K562 (cell line): ENCODE results near the gene NPY2R. TPM values are rescaled to one million over a fixed set of nuclear protein-coding genes. Genes with fewer than 3 reads are reported as not detected.

Experiments
- ATAC-seq: fragments of 200-7000 bp; cut with Tn5 transposase; 3 replicates; pipeline ENCODE4 v1.9.1; 2020; ENCODE audit warnings: moderate library complexity
- BruUV-seq: library from RNA; stranded (reverse); fragments of 400-500 nt; replicated peaks from 2 replicates; lab custom pipeline; 2021; lab: Mats Ljungman, UMichigan
- CTCF ChIA-PET: fragments of 300-600 bp; formaldehyde crosslinking; extraction: SDS; loops from one replicate; lab custom pipeline; 2021; ENCODE audit warnings: low intra/inter-chr PET ratio; lab: Yijun Ruan, JAX
- POLR2A ChIA-PET: fragments of 300-600, 350-650 bp; sonication (Branson Sonifier 250); formaldehyde crosslinking; extraction: SDS; loops from one replicate; lab custom pipeline; 2021; ENCODE audit warnings: antibody characterized with exemption, inconsistent platforms; lab: Yijun Ruan, JAX
- DNase-seq, 4 experiments: peaks; one replicate each; pipeline versions ENCODE4 v3.0.0 to v3.0.0-alpha.2; 2011 to 2018; ENCODE audit warnings: low spot score in 3 of 4, mixed read lengths in 3 of 4; ENCODE audit errors: extremely low read depth in 1 of 4
- FAIRE-seq: peaks from 2 replicates; lab custom pipeline; 2011; peaks lifted over from hg19 to GRCh38; lab: Jason Lieb, UNC
- H2AFZ ChIP-seq: 2 replicates; pipeline ENCODE4 v1.6.0; 2011; ENCODE audit warnings: low read depth, low read length, control low read depth, inconsistent platforms
- H3K27ac ChIP-seq: fragments of 200-600 bp; 3 replicates; pipeline ENCODE4 v1.8.0; 2011; ENCODE audit warnings: low read depth, mild to moderate bottlenecking, control low read depth, inconsistent platforms, low read length, moderate library complexity, mixed read lengths; ENCODE audit errors: extremely low read depth
- H3K27me3 ChIP-seq, 2 experiments: fragments of 300-600 bp in 1 of 2; 2 replicates in 1 of 2; 3 replicates in 1 of 2; pipeline versions ENCODE4 v1.6.0 to v1.8.0; 2011; ENCODE audit warnings: inconsistent platforms in 2 of 2, low read length in 2 of 2, mild to moderate bottlenecking in 1 of 2, mixed read lengths in 1 of 2, moderate library complexity in 1 of 2; ENCODE audit not compliant: control insufficient read depth in 2 of 2, insufficient read depth in 2 of 2
- H3K36me3 ChIP-seq: fragments of 300-600 bp; 3 replicates; pipeline ENCODE4 v1.8.0; 2011; ENCODE audit warnings: mild to moderate bottlenecking, low read length, inconsistent platforms; ENCODE audit not compliant: control insufficient read depth, insufficient read depth
- H3K4me1 ChIP-seq, 2 experiments: fragments of 200-600 bp in 1 of 2; replicated peaks in 1 of 2; 2 replicates in 1 of 2; 3 replicates in 1 of 2; pipeline versions ENCODE4 v1.5.1 to v1.8.0; 2011; ENCODE audit warnings: inconsistent platforms in 2 of 2, low read length in 2 of 2, mild to moderate bottlenecking in 1 of 2, mixed read lengths in 1 of 2, moderate library complexity in 1 of 2; ENCODE audit not compliant: control insufficient read depth in 2 of 2, insufficient read depth in 2 of 2
- H3K4me2 ChIP-seq: 2 replicates; pipeline ENCODE4 v1.6.1; 2011; ENCODE audit warnings: low read length, control low read depth, inconsistent platforms, mixed read lengths; ENCODE audit not compliant: insufficient read depth
- H3K4me3 ChIP-seq: fragments of 200-600 bp; sonication (generic), shearing (Covaris generic); 2 replicates; pipeline ENCODE4 v1.5.1; 2016; ENCODE audit warnings: control low read depth, inconsistent platforms
- H3K79me2 ChIP-seq: fragments of 200-600 bp; 3 replicates; pipeline ENCODE4 v1.8.0; 2011; ENCODE audit warnings: low read length, inconsistent platforms; ENCODE audit not compliant: control insufficient read depth, insufficient read depth
- H3K9ac ChIP-seq, 2 experiments: 2 replicates each; pipeline versions ENCODE4 v1.6.0 to v1.6.1; 2011; ENCODE audit warnings: low read depth in 2 of 2, low read length in 2 of 2, control low read depth in 1 of 2, inconsistent platforms in 1 of 2, mild to moderate bottlenecking in 1 of 2, mixed read lengths in 1 of 2; ENCODE audit not compliant: insufficient read depth in 1 of 2
- H3K9me1 ChIP-seq: one replicate; pipeline ENCODE4 v1.6.0; 2011; ENCODE audit warnings: inconsistent platforms, mild to moderate bottlenecking, low read length, moderate library complexity; ENCODE audit not compliant: control insufficient read depth, insufficient read depth
- H3K9me3 ChIP-seq: replicated peaks from 2 replicates; pipeline ENCODE4 v1.5.1; 2011; ENCODE audit warnings: low read depth, low read length, inconsistent platforms; ENCODE audit not compliant: control insufficient read depth, insufficient read depth
- H4K20me1 ChIP-seq: replicated peaks from 2 replicates; pipeline ENCODE4 v1.6.1; 2011; ENCODE audit warnings: low read length, inconsistent platforms, mixed read lengths; ENCODE audit not compliant: control insufficient read depth, insufficient read depth
- WHSC1 ChIP-seq: IDR thresholded peaks from one replicate; pipeline ENCODE4 v1.6.1; 2012; ENCODE audit warnings: low read length, control low read depth, inconsistent platforms
- ZBTB8A ChIP-seq: fragments of 450-650 bp; IDR thresholded peaks from 2 replicates; pipeline ENCODE4 v1.6.1; 2018; ENCODE audit warnings: mild to moderate bottlenecking, moderate library complexity; ENCODE audit not compliant: partially characterized antibody
- ZNF324 ChIP-seq: fragments of 250-450 bp; sonication (Bioruptor Pico); IDR thresholded peaks from 2 replicates; pipeline ENCODE4 v1.4.0; 2020; ENCODE audit warnings: mild to moderate bottlenecking
- ZNF583 ChIP-seq: fragments of 250-450 bp; sonication (Bioruptor Pico); IDR thresholded peaks from 2 replicates; pipeline ENCODE4 v1.4.0; 2020
- ZNF75A ChIP-seq: fragments of 450-650 bp; formaldehyde crosslinking; IDR thresholded peaks from 2 replicates; pipeline ENCODE4 v1.4.0; 2020; ENCODE audit warnings: mild to moderate bottlenecking
- whole genome bisulfite sequencing: fragments of 100-300 bp; shearing (Covaris generic); methylation state at CpG from one replicate; pipeline ENCODE4 v1.1.6; 2016; ENCODE audit warnings: low coverage, mixed read lengths; ENCODE audit not compliant: insufficient coverage; ENCODE audit errors: missing lambda C conversion rate; 5-methylcytosine and 5-hydroxymethylcytosine counted together
- in situ Hi-C: fragments of 300-500 bp; cut with MboI; formaldehyde crosslinking; loops from 4 replicates; pipeline ENCODE4 v1.15.0; 2018; ENCODE audit warnings: inconsistent platforms, mixed read lengths
- intact Hi-C: fragments of 100-400 bp; cut with micrococcal nuclease; formaldehyde crosslinking; loops from 2 replicates; pipeline ENCODE4 v1.14.2; 2022
- polyA plus RNA-seq, 8 experiments: library from polyadenylated mRNA; depleted of rRNA in 4 of 8; stranded (reverse) in 5 of 8; unstranded in 3 of 8; fragments of >200 nt; fragmentation: Nextera tagmentation in 2 of 8; fragmentation: Illumina TruSeq in 1 of 8; extraction: Ambion mirVana in 2 of 8; extraction: Trizol in 1 of 8; gene quantifications; 2 replicates each; pipeline versions ENCODE4 v1.2.1 to v1.2.3, GENCODE V29; 2011 to 2014; ENCODE audit warnings: inconsistent platforms in 1 of 8, missing spikeins in 1 of 8
- total RNA-seq, 7 experiments: library from RNA; depleted of rRNA in 6 of 7; stranded (reverse); fragments of >200 nt in 6 of 7; fragmentation: Illumina TruSeq in 2 of 7; extraction: Trizol in 2 of 7; gene quantifications; 2 replicates each; pipeline versions ENCODE4 v1.2.1 to v1.2.3, GENCODE V29; 2011 to 2021; ENCODE audit warnings: low replicate concordance in 1 of 7
- TF ChIP-seq, protein P1 (sequence below): sonication (generic); formaldehyde crosslinking; IDR thresholded peaks from 2 replicates; pipeline ENCODE4 v1.8.0; 2023; ENCODE audit warnings: mild to moderate bottlenecking, missing genetic modification reagents
- TF ChIP-seq, protein P2 (sequence below), 2 experiments: fragments of 450-650 bp; formaldehyde crosslinking in 1 of 2; IDR thresholded peaks; 2 replicates each; pipeline versions ENCODE4 v1.4.0 to v1.6.1; 2014 to 2020; ENCODE audit warnings: mild to moderate bottlenecking in 2 of 2, borderline replicate concordance in 1 of 2, low read depth in 1 of 2
- TF ChIP-seq, protein P3 (sequence below): fragments of 250-450 bp; sonication (Bioruptor Pico); IDR thresholded peaks from 2 replicates; pipeline ENCODE4 v1.4.0; 2020; ENCODE audit warnings: mild to moderate bottlenecking, moderate library complexity, borderline replicate concordance

NPY2R gene
- total and polyA plus RNA-seq, 9 of the 15 experiments (the other 6 are each of a cell fraction or from before 2014, with no cell fraction given) = not detected

DNA sequence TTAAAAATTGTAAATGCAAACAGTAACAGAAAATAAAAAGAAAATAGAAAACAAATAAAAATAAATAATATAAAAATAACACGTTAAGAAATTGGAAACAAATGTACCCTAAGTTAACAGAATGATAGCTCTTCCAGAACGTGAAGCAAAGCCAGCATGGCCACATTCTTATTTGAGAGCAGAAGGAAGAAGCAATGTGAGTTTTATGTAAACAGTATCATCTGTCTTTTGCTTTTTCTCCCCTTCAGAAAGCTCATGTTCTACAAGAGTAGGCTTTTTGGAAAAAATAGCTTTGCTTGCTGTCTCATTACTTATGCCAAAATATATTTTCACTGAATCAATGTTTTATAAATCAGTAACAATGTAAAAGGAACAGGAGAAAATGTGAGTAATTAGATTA lies 18.7 kb downstream of the NPY2R start:
- Histone ChIP-seq H3K36me3 (no peaks in the 10 kb centered on the region), H3K27ac (no peak overlapping the region), H3K4me1 (no peaks in the 10 kb centered on the region), H2AFZ (no peak overlapping the region), H3K9me3 (0 out of 2 replicates have a peak, but pooled peaks cover 2% of the 10 kb centered on the region), H3K9me1 (no peaks in the 10 kb centered on the region), H3K9ac (no peak overlapping the region), H3K27me3 (no peaks in the 10 kb centered on the region), H3K4me3 (no peak overlapping the region), H4K20me1 (no peaks in the 10 kb centered on the region), H3K4me2 (no peak overlapping the region), H3K79me2 (no peaks in the 10 kb centered on the region)
- DNase-seq (no peak), FAIRE-seq (no peak), ATAC-seq (no peak)
- ChIA-PET CTCF (no interaction called here), POLR2A (no interaction called here)
- in situ Hi-C loops (no loop called here), intact Hi-C loops (no loop called here)
- no TSS peak for BruUV-seq
- WGBS = 0% methylated on average over 2 of the region's 2 CpGs
- TF ChIP-seq, protein P1, sequence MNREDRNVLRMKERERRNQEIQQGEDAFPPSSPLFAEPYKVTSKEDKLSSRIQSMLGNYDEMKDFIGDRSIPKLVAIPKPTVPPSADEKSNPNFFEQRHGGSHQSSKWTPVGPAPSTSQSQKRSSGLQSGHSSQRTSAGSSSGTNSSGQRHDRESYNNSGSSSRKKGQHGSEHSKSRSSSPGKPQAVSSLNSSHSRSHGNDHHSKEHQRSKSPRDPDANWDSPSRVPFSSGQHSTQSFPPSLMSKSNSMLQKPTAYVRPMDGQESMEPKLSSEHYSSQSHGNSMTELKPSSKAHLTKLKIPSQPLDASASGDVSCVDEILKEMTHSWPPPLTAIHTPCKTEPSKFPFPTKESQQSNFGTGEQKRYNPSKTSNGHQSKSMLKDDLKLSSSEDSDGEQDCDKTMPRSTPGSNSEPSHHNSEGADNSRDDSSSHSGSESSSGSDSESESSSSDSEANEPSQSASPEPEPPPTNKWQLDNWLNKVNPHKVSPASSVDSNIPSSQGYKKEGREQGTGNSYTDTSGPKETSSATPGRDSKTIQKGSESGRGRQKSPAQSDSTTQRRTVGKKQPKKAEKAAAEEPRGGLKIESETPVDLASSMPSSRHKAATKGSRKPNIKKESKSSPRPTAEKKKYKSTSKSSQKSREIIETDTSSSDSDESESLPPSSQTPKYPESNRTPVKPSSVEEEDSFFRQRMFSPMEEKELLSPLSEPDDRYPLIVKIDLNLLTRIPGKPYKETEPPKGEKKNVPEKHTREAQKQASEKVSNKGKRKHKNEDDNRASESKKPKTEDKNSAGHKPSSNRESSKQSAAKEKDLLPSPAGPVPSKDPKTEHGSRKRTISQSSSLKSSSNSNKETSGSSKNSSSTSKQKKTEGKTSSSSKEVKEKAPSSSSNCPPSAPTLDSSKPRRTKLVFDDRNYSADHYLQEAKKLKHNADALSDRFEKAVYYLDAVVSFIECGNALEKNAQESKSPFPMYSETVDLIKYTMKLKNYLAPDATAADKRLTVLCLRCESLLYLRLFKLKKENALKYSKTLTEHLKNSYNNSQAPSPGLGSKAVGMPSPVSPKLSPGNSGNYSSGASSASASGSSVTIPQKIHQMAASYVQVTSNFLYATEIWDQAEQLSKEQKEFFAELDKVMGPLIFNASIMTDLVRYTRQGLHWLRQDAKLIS (CRISPR knock-in tag) = no peak
- TF ChIP-seq ZNF324 (CRISPR knock-in tag) = no peak
- TF ChIP-seq ZNF583 (CRISPR knock-in tag) = no peak
- TF ChIP-seq, protein P2, sequence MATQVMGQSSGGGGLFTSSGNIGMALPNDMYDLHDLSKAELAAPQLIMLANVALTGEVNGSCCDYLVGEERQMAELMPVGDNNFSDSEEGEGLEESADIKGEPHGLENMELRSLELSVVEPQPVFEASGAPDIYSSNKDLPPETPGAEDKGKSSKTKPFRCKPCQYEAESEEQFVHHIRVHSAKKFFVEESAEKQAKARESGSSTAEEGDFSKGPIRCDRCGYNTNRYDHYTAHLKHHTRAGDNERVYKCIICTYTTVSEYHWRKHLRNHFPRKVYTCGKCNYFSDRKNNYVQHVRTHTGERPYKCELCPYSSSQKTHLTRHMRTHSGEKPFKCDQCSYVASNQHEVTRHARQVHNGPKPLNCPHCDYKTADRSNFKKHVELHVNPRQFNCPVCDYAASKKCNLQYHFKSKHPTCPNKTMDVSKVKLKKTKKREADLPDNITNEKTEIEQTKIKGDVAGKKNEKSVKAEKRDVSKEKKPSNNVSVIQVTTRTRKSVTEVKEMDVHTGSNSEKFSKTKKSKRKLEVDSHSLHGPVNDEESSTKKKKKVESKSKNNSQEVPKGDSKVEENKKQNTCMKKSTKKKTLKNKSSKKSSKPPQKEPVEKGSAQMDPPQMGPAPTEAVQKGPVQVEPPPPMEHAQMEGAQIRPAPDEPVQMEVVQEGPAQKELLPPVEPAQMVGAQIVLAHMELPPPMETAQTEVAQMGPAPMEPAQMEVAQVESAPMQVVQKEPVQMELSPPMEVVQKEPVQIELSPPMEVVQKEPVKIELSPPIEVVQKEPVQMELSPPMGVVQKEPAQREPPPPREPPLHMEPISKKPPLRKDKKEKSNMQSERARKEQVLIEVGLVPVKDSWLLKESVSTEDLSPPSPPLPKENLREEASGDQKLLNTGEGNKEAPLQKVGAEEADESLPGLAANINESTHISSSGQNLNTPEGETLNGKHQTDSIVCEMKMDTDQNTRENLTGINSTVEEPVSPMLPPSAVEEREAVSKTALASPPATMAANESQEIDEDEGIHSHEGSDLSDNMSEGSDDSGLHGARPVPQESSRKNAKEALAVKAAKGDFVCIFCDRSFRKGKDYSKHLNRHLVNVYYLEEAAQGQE (IDR thresholded peaks at IDR 0.05; ENCODE audit: borderline replicate concordance) = no peak
- TF ChIP-seq, protein P2 (CRISPR knock-in tag; IDR thresholded peaks at IDR 0.05; ENCODE audit: low read depth) = no peak
- TF ChIP-seq WHSC1 = no peak
- TF ChIP-seq, protein P3, sequence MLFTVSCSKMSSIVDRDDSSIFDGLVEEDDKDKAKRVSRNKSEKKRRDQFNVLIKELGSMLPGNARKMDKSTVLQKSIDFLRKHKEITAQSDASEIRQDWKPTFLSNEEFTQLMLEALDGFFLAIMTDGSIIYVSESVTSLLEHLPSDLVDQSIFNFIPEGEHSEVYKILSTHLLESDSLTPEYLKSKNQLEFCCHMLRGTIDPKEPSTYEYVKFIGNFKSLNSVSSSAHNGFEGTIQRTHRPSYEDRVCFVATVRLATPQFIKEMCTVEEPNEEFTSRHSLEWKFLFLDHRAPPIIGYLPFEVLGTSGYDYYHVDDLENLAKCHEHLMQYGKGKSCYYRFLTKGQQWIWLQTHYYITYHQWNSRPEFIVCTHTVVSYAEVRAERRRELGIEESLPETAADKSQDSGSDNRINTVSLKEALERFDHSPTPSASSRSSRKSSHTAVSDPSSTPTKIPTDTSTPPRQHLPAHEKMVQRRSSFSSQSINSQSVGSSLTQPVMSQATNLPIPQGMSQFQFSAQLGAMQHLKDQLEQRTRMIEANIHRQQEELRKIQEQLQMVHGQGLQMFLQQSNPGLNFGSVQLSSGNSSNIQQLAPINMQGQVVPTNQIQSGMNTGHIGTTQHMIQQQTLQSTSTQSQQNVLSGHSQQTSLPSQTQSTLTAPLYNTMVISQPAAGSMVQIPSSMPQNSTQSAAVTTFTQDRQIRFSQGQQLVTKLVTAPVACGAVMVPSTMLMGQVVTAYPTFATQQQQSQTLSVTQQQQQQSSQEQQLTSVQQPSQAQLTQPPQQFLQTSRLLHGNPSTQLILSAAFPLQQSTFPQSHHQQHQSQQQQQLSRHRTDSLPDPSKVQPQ (CRISPR knock-in tag) = no peak
- no peak for TF ChIP-seq ZBTB8A
- no peak for TF ChIP-seq ZNF75A (CRISPR knock-in tag)
